H1 (cell line): ENCODE measurements around the gene GREB1. TPM values are rescaled to one million over a fixed set of nuclear protein-coding genes. Genes with fewer than 3 reads are reported as not detected.
A peak's percentile ranks its signal among the peaks of the same experiment; 100 is the strongest.

ENCODE experiments used
- CTCF ChIA-PET: fragments of 300-600 bp; sonication (Branson Sonifier 250); formaldehyde crosslinking; loops from one replicate; lab custom pipeline; 2021; ENCODE audit not compliant: partially characterized antibody; lab: Charles Lee
- POLR2A ChIA-PET: fragments of 300-600 bp; sonication (Branson Sonifier 250); formaldehyde crosslinking; loops from one replicate; lab custom pipeline; 2021; ENCODE audit warnings: inconsistent platforms; ENCODE audit not compliant: partially characterized antibody; lab: Charles Lee
- DNase-seq, 2 experiments: peaks; one replicate each; pipeline versions ENCODE4 v3.0.0 to v3.0.0-alpha.2; 2010 to 2022; ENCODE audit warnings: low spot score in 2 of 2, low read depth in 1 of 2, mixed read lengths in 1 of 2
- FAIRE-seq: peaks from 2 replicates; lab custom pipeline; 2011; peaks lifted over from hg19 to GRCh38; lab: Jason Lieb, UNC
- H2AFZ ChIP-seq: 2 replicates; pipeline ENCODE4 v1.8.1; 2012; ENCODE audit warnings: low read length, inconsistent platforms
- H2AK5ac ChIP-seq: 2 replicates; pipeline ENCODE4 v1.6.1; 2013; ENCODE audit warnings: low read depth, low read length
- H2BK120ac ChIP-seq: replicated peaks from 2 replicates; pipeline ENCODE3; 2013; ENCODE audit warnings: low read depth, low read length, inconsistent platforms
- H2BK12ac ChIP-seq: 2 replicates; pipeline ENCODE4 v1.6.1; 2013; ENCODE audit warnings: low read depth, low read length
- H2BK15ac ChIP-seq: 2 replicates; pipeline ENCODE4 v1.6.1; 2013; ENCODE audit warnings: low read length
- H2BK20ac ChIP-seq: 2 replicates; pipeline ENCODE4 v1.6.1; 2013; ENCODE audit warnings: low read length
- H2BK5ac ChIP-seq: 2 replicates; pipeline ENCODE4 v1.6.1; 2013; ENCODE audit warnings: low read depth, low read length
- H3K14ac ChIP-seq: 2 replicates; pipeline ENCODE4 v1.6.1; 2013; ENCODE audit warnings: inconsistent platforms; ENCODE audit not compliant: insufficient read length
- H3K18ac ChIP-seq: 2 replicates; pipeline ENCODE4 v1.6.1; 2013; ENCODE audit warnings: low read length; ENCODE audit errors: extremely low read depth
- H3K23ac ChIP-seq: 2 replicates; pipeline ENCODE4 v1.6.1; 2013; ENCODE audit warnings: inconsistent platforms; ENCODE audit not compliant: insufficient read length
- H3K23me2 ChIP-seq: 2 replicates; pipeline ENCODE4 v1.6.1; 2013; ENCODE audit warnings: low read depth, low read length
- H3K27ac ChIP-seq: 2 replicates; pipeline ENCODE4 v1.6.1; 2011; ENCODE audit warnings: low read depth, low read length, inconsistent platforms
- H3K27me3 ChIP-seq, 4 experiments: replicated peaks in 1 of 4; 1 replicate in 1 of 4; 2 replicates in 3 of 4; pipeline versions ENCODE4 v1.6.1 to v1.8.1; 2011 to 2013; ENCODE audit warnings: low read length in 3 of 4, mild to moderate bottlenecking in 3 of 4, inconsistent platforms in 2 of 4, mixed read lengths in 2 of 4, moderate library complexity in 1 of 4; ENCODE audit not compliant: control insufficient read depth in 3 of 4, insufficient read depth in 3 of 4; ENCODE audit errors: extremely low read depth in 1 of 4
- H3K36me3 ChIP-seq, 4 experiments: 2 replicates each; pipeline versions ENCODE4 v1.6.1 to v1.8.1; 2011 to 2013; ENCODE audit warnings: mild to moderate bottlenecking in 4 of 4, low read length in 3 of 4, moderate library complexity in 2 of 4, control low read depth in 1 of 4, inconsistent platforms in 1 of 4; ENCODE audit not compliant: insufficient read depth in 4 of 4, control insufficient read depth in 2 of 4
- H3K4ac ChIP-seq: replicated peaks from 2 replicates; pipeline ENCODE3; 2013; ENCODE audit warnings: low read length, low read depth, mixed read lengths, inconsistent platforms; ENCODE audit not compliant: insufficient read length
- H3K4me1 ChIP-seq, 4 experiments: replicated peaks in 1 of 4; 1 replicate in 1 of 4; 2 replicates in 3 of 4; pipeline versions ENCODE4 v1.6.1 to v1.8.1; 2011 to 2013; ENCODE audit warnings: low read length in 3 of 4, inconsistent platforms in 2 of 4, mixed read lengths in 1 of 4; ENCODE audit not compliant: insufficient read depth in 4 of 4, control insufficient read depth in 3 of 4
- H3K4me2 ChIP-seq, 2 experiments: 2 replicates each; pipeline versions ENCODE4 v1.6.1 to v1.8.1; 2011 to 2013; ENCODE audit warnings: low read depth in 2 of 2, low read length in 2 of 2, control low read depth in 1 of 2, inconsistent platforms in 1 of 2, mild to moderate bottlenecking in 1 of 2; ENCODE audit not compliant: insufficient read depth in 1 of 2
- H3K4me3 ChIP-seq, 4 experiments: fragments of 200-600, 300-600 bp in 1 of 4; sonication (generic), shearing (Covaris generic), sonication (Bioruptor Twin) in 1 of 4; 2 replicates each; pipeline versions ENCODE4 v1.5.1 to v1.8.1; 2011 to 2016; ENCODE audit warnings: low read length in 4 of 4, low read depth in 3 of 4, control low read depth in 2 of 4, inconsistent platforms in 2 of 4, mild to moderate bottlenecking in 2 of 4, mixed read lengths in 1 of 4, moderate library complexity in 1 of 4; ENCODE audit not compliant: insufficient read depth in 2 of 4; ENCODE audit errors: extremely low read depth in 1 of 4
- H3K56ac ChIP-seq: replicated peaks from 2 replicates; pipeline ENCODE3; 2013; ENCODE audit warnings: low read depth, mild to moderate bottlenecking, mixed read lengths, low read length, inconsistent platforms; ENCODE audit not compliant: insufficient read length
- H3K79me1 ChIP-seq: 2 replicates; pipeline ENCODE4 v1.6.1; 2013; ENCODE audit warnings: low read depth, low read length, control low read depth
- H3K79me2 ChIP-seq, 2 experiments: 2 replicates each; pipeline versions ENCODE4 v1.6.1 to v1.8.1; 2012 to 2013; ENCODE audit warnings: low read length in 2 of 2, mild to moderate bottlenecking in 2 of 2, inconsistent platforms in 1 of 2; ENCODE audit not compliant: insufficient read depth in 2 of 2, control insufficient read depth in 1 of 2
- H3K9ac ChIP-seq, 4 experiments: replicated peaks in 1 of 4; 1 replicate in 1 of 4; 2 replicates in 3 of 4; pipeline versions ENCODE4 v1.6.1 to v1.8.1; 2011 to 2013; ENCODE audit warnings: low read depth in 3 of 4, low read length in 3 of 4, control low read depth in 2 of 4, mild to moderate bottlenecking in 2 of 4, moderate library complexity in 2 of 4, inconsistent platforms in 1 of 4; ENCODE audit errors: extremely low read depth in 1 of 4
- H3K9me3 ChIP-seq, 2 experiments: 2 replicates each; pipeline versions ENCODE4 v1.6.1 to v1.8.1; 2012 to 2013; ENCODE audit warnings: mild to moderate bottlenecking in 2 of 2, moderate library complexity in 2 of 2, control low read depth in 1 of 2, inconsistent platforms in 1 of 2, low read depth in 1 of 2, low read length in 1 of 2, mixed read lengths in 1 of 2; ENCODE audit not compliant: insufficient read depth in 2 of 2
- H4K20me1 ChIP-seq, 2 experiments: replicated peaks in 1 of 2; 2 replicates each; pipeline versions ENCODE3 to v1.8.1; 2011 to 2013; ENCODE audit warnings: inconsistent platforms in 2 of 2, low read length in 2 of 2, mild to moderate bottlenecking in 1 of 2; ENCODE audit not compliant: insufficient read depth in 2 of 2, control insufficient read depth in 1 of 2
- H4K5ac ChIP-seq: 2 replicates; pipeline ENCODE4 v1.6.1; 2013; ENCODE audit warnings: low read length, low read depth, mixed read lengths, inconsistent platforms; ENCODE audit not compliant: insufficient read length
- H4K8ac ChIP-seq: 2 replicates; pipeline ENCODE4 v1.8.0; 2013; ENCODE audit warnings: mild to moderate bottlenecking, moderate library complexity, low read length, inconsistent platforms; ENCODE audit not compliant: insufficient read depth; ENCODE audit errors: extremely low read depth
- H4K91ac ChIP-seq: replicated peaks from 2 replicates; pipeline ENCODE3; 2013; ENCODE audit warnings: low read length, mixed read lengths, inconsistent platforms; ENCODE audit not compliant: insufficient read length
- CBX8 ChIP-seq: fragments of 300-800, 300-1000 bp; sonication (generic); IDR thresholded peaks from 2 replicates; pipeline ENCODE4 v1.7.1; 2016; ENCODE audit warnings: low read depth, low read length, borderline replicate concordance
- CTBP2 ChIP-seq: IDR thresholded peaks from 2 replicates; pipeline ENCODE4 v1.7.0; 2011; ENCODE audit warnings: borderline replicate concordance, mild to moderate bottlenecking, moderate library complexity, mixed read lengths, low read length; ENCODE audit not compliant: insufficient read depth, insufficient read length
- E2F6 ChIP-seq: IDR thresholded peaks from 2 replicates; pipeline ENCODE4 v1.6.1; 2012; ENCODE audit warnings: inconsistent platforms
- GABPA ChIP-seq: IDR thresholded peaks from 2 replicates; pipeline ENCODE4 v1.6.1; 2011; ENCODE audit warnings: mild to moderate bottlenecking, low read length, moderate library complexity, borderline replicate concordance; ENCODE audit not compliant: insufficient read depth
- PHF8 ChIP-seq: fragments of 200-600 bp; sonication (generic); conservative IDR thresholded peaks from 2 replicates; pipeline ENCODE4 v1.7.1; 2012; ENCODE audit warnings: low read depth, mild to moderate bottlenecking, inconsistent platforms, low read length, moderate library complexity
- SP1 ChIP-seq: IDR thresholded peaks from 2 replicates; pipeline ENCODE4 v1.6.1; 2011; ENCODE audit warnings: low read depth, low read length
- TBP ChIP-seq: IDR thresholded peaks from 2 replicates; pipeline ENCODE4 v1.6.1; 2011; ENCODE audit warnings: low read depth, low read length, improper control_type of control experiment
- WGBS, 2 experiments: shearing (Covaris generic) in 1 of 2; methylation state at CpG; one replicate each; pipeline versions ENCODE4 v1.1.6 to v1.1.7; 2013 to 2015; ENCODE audit warnings: low lambda C conversion rate in 2 of 2, mixed read lengths in 2 of 2, inconsistent platforms in 1 of 2, low coverage in 1 of 2, missing lambda C conversion rate in 1 of 2; ENCODE audit not compliant: insufficient replicate concordance in 2 of 2, insufficient coverage in 1 of 2, insufficient read length in 1 of 2; ENCODE audit errors: extremely low coverage in 1 of 2, missing lambda C conversion rate in 1 of 2; 5-methylcytosine and 5-hydroxymethylcytosine counted together
- polyA plus RNA-seq, 7 experiments: library from polyadenylated mRNA; depleted of rRNA in 3 of 7; stranded (reverse) in 5 of 7; unstranded in 2 of 7; fragments of >200 nt in 5 of 7; fragments of 200-250 nt in 2 of 7; gene quantifications; 1 replicate in 5 of 7; 2 replicates in 1 of 7; 4 replicates in 1 of 7; pipeline versions ENCODE4 v1.2.1 to v1.2.3, GENCODE V29; 2011 to 2013; ENCODE audit warnings: missing spikeins in 2 of 7, mixed read lengths in 2 of 7
- total RNA-seq: library from RNA; stranded (reverse); fragmentation: NEBNext Ultra II Directional; extraction: Animal tissue kit (Norgen Biotek cat#: 25700); gene quantifications from 2 replicates; pipeline ENCODE4 v1.2.1, GENCODE V29; 2021

The GREB1 gene
- total and polyA plus RNA-seq, 2 of the 8 experiments (the other 6 are each of a cell fraction or from before 2014, with no cell fraction given), result 7.9 to 43.4 TPM

DNA sequence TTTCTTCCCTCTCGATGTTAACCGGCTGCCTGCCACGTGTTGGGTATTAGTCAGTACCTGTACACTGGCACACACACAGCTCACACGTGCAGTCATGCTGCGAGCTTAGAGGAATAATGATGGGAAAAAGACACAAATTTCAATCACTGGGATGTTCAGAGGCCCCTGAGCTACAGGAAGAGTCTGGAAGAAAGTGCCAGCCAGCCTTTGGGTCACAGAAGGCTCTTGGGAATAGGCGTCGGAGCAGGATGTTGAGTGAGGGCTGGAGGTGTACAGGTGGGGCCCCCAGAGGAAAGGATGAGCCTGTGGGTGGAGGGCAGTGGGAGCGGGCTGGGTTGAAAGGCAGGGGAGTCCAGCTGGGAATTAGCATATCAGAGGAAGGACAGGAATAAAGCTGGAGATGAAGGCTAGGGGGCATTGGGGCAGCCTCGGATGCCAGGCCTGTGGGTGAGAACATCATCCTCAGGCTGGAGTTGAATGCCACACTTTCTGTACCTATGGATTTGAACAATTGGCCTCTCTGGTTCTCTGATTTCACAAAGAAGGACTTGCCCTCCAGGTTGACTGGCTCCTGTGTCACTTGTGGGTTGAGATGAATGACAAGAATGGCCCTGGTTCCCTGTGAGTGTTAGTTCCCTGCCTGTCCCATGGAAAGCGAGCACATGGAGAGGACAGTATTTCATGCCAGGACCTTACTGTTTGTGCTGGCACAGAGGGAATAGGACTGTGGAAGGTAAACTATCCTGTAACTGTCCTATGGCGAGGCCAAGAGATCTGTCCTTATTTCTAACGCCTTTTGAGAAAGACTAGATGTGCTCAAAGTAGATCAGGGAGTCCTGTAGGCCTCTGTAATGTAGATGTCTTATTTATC is 40.6 kb downstream of the GREB1 start:
- Histone ChIP-seq H3K4me1 (peaks cover 3 to 16% (median 12%) of the 10 kb centered on the region in 4 experiments), H2BK5ac (0 out of 2 replicates have a peak overlapping the region, but pooled peaks have one; percentile 0), H2BK120ac (no peak overlapping the region)
- no peak for FAIRE-seq
- POLR2A ChIA-PET, result interaction anchor here (0.9 kb wide), 1 partner anchor 25 kb away, joined by 3 read pairs; no protein-coding TSS in a partner anchor
- TF ChIP-seq PHF8 (no peak), CTBP2 (no peak), GABPA (no peak), TBP (no peak), SP1 (no peak), E2F6 (no peak), CBX8 (no peak)
- TF ChIP-seq, all 59 proteins: peak for 0
- H3K79me1 ChIP-seq, result no peaks in the 10 kb centered on the region
- no peaks in the 10 kb centered on the region for H3K9me3 ChIP-seq
- no peaks in the 10 kb centered on the region for H3K79me2 ChIP-seq
- H2BK15ac ChIP-seq, result no peak overlapping the region
- no peak overlapping the region for H4K5ac ChIP-seq
- H3K18ac ChIP-seq, result no peak overlapping the region
- no peak overlapping the region for H3K27ac ChIP-seq
- H3K23ac ChIP-seq, result no peak overlapping the region
- H3K14ac ChIP-seq, result no peak overlapping the region
- H3K36me3 ChIP-seq, result peaks cover 0 to 3% (median 0%) of the 10 kb centered on the region in 4 experiments; a peak in 1 of 8 replicates
- H2AK5ac ChIP-seq, result no peak overlapping the region
- peaks cover 0 to 4% of the 10 kb centered on the region in 2 experiments for H4K20me1 ChIP-seq
- H3K27me3 ChIP-seq, result no peaks in the 10 kb centered on the region
- H4K8ac ChIP-seq, result no peak overlapping the region
- WGBS, 2 experiments, result 80% methylated on average over 12 of the region's 12 CpGs; no CpG with 5 or more reads in 1 of the 2 experiments
- H3K4me2 ChIP-seq, result no peak overlapping the region
- H3K4me3 ChIP-seq, result no peak overlapping the region
- CTCF ChIA-PET, result interaction anchor here (1.0 to 21.3 kb wide), 10 partner anchors 8 to 88 kb away, joined by 3 to 558 read pairs (median 4); partner anchors contain the start of gene GREB1
- no peak overlapping the region for H3K9ac ChIP-seq
- H4K91ac ChIP-seq, result no peak overlapping the region
- H2BK20ac ChIP-seq, result no peak overlapping the region
- H3K56ac ChIP-seq, result no peak overlapping the region
- H3K4ac ChIP-seq, result no peak overlapping the region
- no peak overlapping the region for H2AFZ ChIP-seq
- DNase-seq, result no peak
- no peak overlapping the region for H2BK12ac ChIP-seq
- H3K23me2 ChIP-seq, result no peaks in the 10 kb centered on the region
